Urinary bladder (tissue), 4 donors: ENCODE data around the gene DIAPH1. TPM values are rescaled to one million over a fixed set of nuclear protein-coding genes. Genes with fewer than 3 reads are reported as not detected.

Experiments
- DNase-seq: peaks from one replicate; pipeline ENCODE4 v3.0.0-alpha.2; 2015; ENCODE audit errors: extremely low spot score
- H3K27ac ChIP-seq: one replicate; pipeline ENCODE4 v1.5.1; 2013; ENCODE audit warnings: low read depth, mild to moderate bottlenecking, moderate library complexity
- H3K36me3 ChIP-seq: one replicate; pipeline ENCODE4 v1.6.1; 2013; ENCODE audit warnings: mild to moderate bottlenecking, moderate library complexity; ENCODE audit not compliant: insufficient read depth
- H3K4me1 ChIP-seq: one replicate; pipeline ENCODE4 v1.6.1; 2013; ENCODE audit warnings: mild to moderate bottlenecking, moderate library complexity; ENCODE audit not compliant: insufficient read depth
- H3K4me3 ChIP-seq: one replicate; pipeline ENCODE4 v1.5.1; 2013; ENCODE audit warnings: low read depth, low read length
- WGBS: extraction: QIAGEN DNeasy Blood & Tissue Kit; methylation state at CpG from one replicate; pipeline ENCODE4 v1.1.7; 2013; 5-methylcytosine and 5-hydroxymethylcytosine counted together
- polyA plus RNA-seq: library from polyadenylated mRNA; stranded (reverse); fragments of 200-250 nt; gene quantifications from one replicate; pipeline ENCODE4 v1.2.3, GENCODE V29; 2013
- total RNA-seq: library from RNA; depleted of rRNA; stranded (reverse); fragments of >200 nt; gene quantifications from one replicate; pipeline ENCODE4 v1.2.3, GENCODE V29; 2014
- donor health status: healthy with polysubstance abuse.
- donor health status: healthy.

Gene DIAPH1
- total and polyA plus RNA-seq, 2 donors: 18.1 to 30.3 TPM

- H3K4me1 ChIP-seq: no peaks in the 10 kb centered on the region
- no peaks in the 10 kb centered on the region for H3K36me3 ChIP-seq
- H3K27ac ChIP-seq: peak overlapping the region; percentile 71
- no peak for DNase-seq
- WGBS: under 1% methylated on average over 43 of the region's 43 CpGs
- peak overlapping the region; percentile 62 for H3K4me3 ChIP-seq
These were observed 105.7 kb downstream of the DIAPH1 start for GRCh38 chr5:141512911-141513626.

- Histone ChIP-seq H3K36me3 (no peaks in the 10 kb centered on the region), H3K27ac (peak overlapping the region; percentile 77), H3K4me1 (no peaks in the 10 kb centered on the region), H3K4me3 (peak overlapping the region; percentile 62)
- WGBS: 5% methylated on average over 28 of the region's 28 CpGs
- no peak for DNase-seq
These were observed 106.3 kb downstream of the DIAPH1 start for GRCh38 chr5:141512390-141512910.

- DNase-seq: no peak
- WGBS: 65% methylated on average over 4 of the region's 4 CpGs
- Histone ChIP-seq H3K27ac (no peak overlapping the region), H3K36me3 (no peaks in the 10 kb centered on the region), H3K4me1 (no peaks in the 10 kb centered on the region), H3K4me3 (no peak overlapping the region)
These were observed 107.0 kb downstream of the DIAPH1 start for GRCh38 chr5:141511771-141512325.

- 89% methylated on average over 14 of the region's 14 CpGs for WGBS
- Histone ChIP-seq H3K4me3 (no peak overlapping the region), H3K4me1 (no peaks in the 10 kb centered on the region), H3K27ac (no peak overlapping the region), H3K36me3 (no peaks in the 10 kb centered on the region)
- DNase-seq: no peak
These were observed 107.8 kb downstream of the DIAPH1 start for GRCh38 chr5:141510850-141511601.

- no peak for DNase-seq
- WGBS: 89% methylated on average over 9 of the region's 9 CpGs
- Histone ChIP-seq H3K4me3 (no peak overlapping the region), H3K27ac (no peak overlapping the region), H3K4me1 (no peaks in the 10 kb centered on the region), H3K36me3 (no peaks in the 10 kb centered on the region)
These were observed 108.6 kb downstream of the DIAPH1 start for GRCh38 chr5:141510160-141510559.

GRCh38 chr5:141508798-141509611, 109.8 kb downstream of the DIAPH1 start:
- no peak for DNase-seq
- H3K4me3 ChIP-seq: peak overlapping the region; percentile 14
- no peaks in the 10 kb centered on the region for H3K36me3 ChIP-seq
- 18% methylated on average over 23 of the region's 23 CpGs for WGBS
- peak overlapping the region; percentile 78 for H3K27ac ChIP-seq
- no peaks in the 10 kb centered on the region for H3K4me1 ChIP-seq

- Histone ChIP-seq H3K36me3 (no peaks in the 10 kb centered on the region), H3K4me1 (no peaks in the 10 kb centered on the region), H3K4me3 (peak overlapping the region; percentile 14), H3K27ac (peak overlapping the region; percentile 78)
- no peak for DNase-seq
- WGBS: 21% methylated on average over 9 of the region's 9 CpGs
These were observed 110.4 kb downstream of the DIAPH1 start for GRCh38 chr5:141508440-141508797.

- DNase-seq: no peak
- WGBS: 30% methylated on average over 11 of the region's 11 CpGs
These were observed 111.3 kb downstream of the DIAPH1 start for GRCh38 chr5:141507387-141508091.

GRCh38 chr5:141506381-141507155, 112.2 kb downstream of the DIAPH1 start:
- Histone ChIP-seq H3K4me1 (no peaks in the 10 kb centered on the region), H3K4me3 (no peak overlapping the region), H3K27ac (no peak overlapping the region), H3K36me3 (no peaks in the 10 kb centered on the region)
- 80% methylated on average over 8 of the region's 8 CpGs for WGBS
- no peak for DNase-seq

More at GRCh38 chr5:141507387-141508091, 111.3 kb downstream of the DIAPH1 start:
- Histone ChIP-seq H3K4me1 (no peaks in the 10 kb centered on the region), H3K27ac (peak overlapping the region; percentile 92), H3K4me3 (no peak overlapping the region), H3K36me3 (no peaks in the 10 kb centered on the region)

GRCh38 chr5:141504216-141504615, 114.6 kb downstream of the DIAPH1 start:
- no peak for DNase-seq

GRCh38 chr5:141503681-141504080, 115.1 kb downstream of the DIAPH1 start:
- H3K27ac ChIP-seq: no peak overlapping the region
- WGBS: 95% methylated on average over 2 of the region's 2 CpGs
- H3K4me3 ChIP-seq: no peak overlapping the region
- no peaks in the 10 kb centered on the region for H3K4me1 ChIP-seq
- DNase-seq: no peak
- no peaks in the 10 kb centered on the region for H3K36me3 ChIP-seq

More at GRCh38 chr5:141504216-141504615, 114.6 kb downstream of the DIAPH1 start:
- Histone ChIP-seq H3K4me1 (no peaks in the 10 kb centered on the region), H3K36me3 (no peaks in the 10 kb centered on the region), H3K4me3 (no peak overlapping the region), H3K27ac (no peak overlapping the region)
- 96% methylated on average over 4 of the region's 4 CpGs for WGBS

GRCh38 chr5:141501761-141502160, 117.0 kb downstream of the DIAPH1 start:
- Histone ChIP-seq H3K4me3 (no peak overlapping the region), H3K4me1 (no peaks in the 10 kb centered on the region), H3K27ac (no peak overlapping the region), H3K36me3 (no peaks in the 10 kb centered on the region)
- DNase-seq: no peak
- 80% methylated on average over 7 of the region's 7 CpGs for WGBS
